GM19467 (cell line): ENCODE data around the gene DPCD.

Source experiments
- ATAC-seq: cut with Tn5 transposase; IDR thresholded peaks from one replicate; pipeline ENCODE4 v1.9.1; 2021; ENCODE audit warnings: mild to moderate bottlenecking, moderate library complexity; ENCODE audit not compliant: unreplicated experiment

Gene DPCD

DNA sequence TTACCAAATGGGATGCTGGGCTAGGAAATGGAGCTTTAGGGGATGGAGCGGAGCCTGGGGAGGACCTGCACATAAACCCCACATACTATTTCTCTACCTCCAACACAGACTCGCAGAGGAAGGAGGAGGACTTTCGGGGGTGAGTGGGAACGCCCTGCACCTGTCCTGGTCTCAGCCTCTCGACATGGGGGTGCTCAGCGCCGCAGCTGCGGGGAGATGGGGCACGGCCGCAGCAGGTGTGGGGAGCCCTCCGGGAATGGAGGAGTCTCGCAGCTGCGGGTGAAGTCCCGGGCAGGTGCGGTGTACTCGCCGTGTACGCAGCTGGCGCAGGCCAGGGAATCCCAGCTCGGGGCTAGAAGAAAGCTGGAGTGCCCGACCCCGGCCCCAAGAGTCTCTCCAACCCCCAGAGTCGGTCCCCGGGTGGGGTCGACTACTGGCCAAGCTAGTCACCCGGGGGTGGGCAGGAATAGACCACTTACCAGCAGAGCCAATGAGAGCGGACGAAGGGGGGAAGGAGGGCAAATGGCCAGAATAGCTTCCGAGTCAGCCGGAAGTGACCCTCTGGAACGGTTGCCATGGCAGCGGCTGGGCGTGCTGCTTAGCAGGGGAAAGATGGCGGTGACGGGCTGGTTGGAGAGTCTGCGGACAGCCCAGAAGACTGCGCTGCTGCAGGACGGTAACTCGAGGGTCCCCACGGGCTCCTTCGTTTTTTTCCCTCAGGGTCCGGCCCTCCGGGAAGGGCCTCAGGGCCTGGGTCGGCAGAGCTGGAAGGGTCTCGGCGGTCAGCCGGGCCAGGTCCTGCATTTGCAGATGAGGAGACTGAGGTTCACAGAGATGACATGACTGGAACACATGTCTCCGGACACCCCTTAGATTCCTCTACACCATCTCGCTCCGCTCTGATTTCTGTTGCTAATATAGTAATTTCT, at the start of gene DPCD, which contains the start of gene POLL:
Gene DPCD, plus strand, starts transcription at position 597 of the 929 bp plus-strand sequence. Its CDS starts 16 bp downstream, at position 613.
Gene POLL, minus strand, starts transcription at position 533 of the 929 bp plus-strand sequence. CDS start 897 bp downstream, outside the sequence.
- ATAC-seq: peak; percentile 89

- ATAC-seq: no peak
Observed at GRCh38 chr10:101538446-101538845, 49.7 kb upstream of the DPCD start.

GRCh38 chr10:101545898-101546297, 42.2 kb upstream of the DPCD start:
- no peak for ATAC-seq

- no peak for ATAC-seq
Observed at GRCh38 chr10:101550965-101551364, 37.2 kb upstream of the DPCD start.

DNA sequence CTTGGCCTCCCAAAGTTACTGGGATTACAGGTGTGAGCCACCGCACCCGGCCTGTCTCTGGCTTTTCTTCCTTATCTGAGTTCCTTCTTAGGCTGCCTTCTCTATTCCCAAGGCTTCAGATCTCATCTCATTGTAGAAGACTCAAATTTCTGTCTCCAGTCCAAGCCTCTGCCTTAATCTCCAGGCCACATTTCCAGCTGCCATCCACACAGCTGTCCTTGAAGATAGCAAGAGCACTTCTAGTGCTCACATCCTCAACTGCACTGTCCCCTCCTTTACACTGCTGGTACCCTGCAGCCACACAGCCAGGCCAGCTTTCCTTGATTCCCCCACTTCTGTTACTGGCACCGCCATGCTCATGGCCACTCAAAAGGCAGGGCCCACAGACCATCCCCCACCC, 35.7 kb upstream of the DPCD start:
- ATAC-seq: no peak

DNA sequence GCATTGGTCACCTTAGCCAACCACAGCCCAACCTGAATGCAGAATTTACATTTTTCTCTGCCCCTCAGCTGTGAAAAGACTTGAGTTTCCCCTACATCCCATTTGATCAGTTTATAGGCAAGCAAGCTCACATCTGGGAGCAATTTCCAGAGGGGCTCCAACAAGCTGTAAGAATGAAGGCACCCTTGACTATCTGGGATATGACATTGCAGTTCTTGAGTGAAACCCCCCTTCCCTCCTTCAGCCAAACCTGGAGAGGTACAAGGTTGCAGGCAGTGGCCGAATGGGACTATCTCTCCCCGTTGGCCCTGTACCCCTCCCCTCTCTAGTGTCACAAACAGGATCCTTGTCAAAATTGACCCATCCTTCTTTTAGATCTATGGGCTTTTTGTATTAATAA, 30.6 kb upstream of the DPCD start:
- no peak for ATAC-seq

DNA sequence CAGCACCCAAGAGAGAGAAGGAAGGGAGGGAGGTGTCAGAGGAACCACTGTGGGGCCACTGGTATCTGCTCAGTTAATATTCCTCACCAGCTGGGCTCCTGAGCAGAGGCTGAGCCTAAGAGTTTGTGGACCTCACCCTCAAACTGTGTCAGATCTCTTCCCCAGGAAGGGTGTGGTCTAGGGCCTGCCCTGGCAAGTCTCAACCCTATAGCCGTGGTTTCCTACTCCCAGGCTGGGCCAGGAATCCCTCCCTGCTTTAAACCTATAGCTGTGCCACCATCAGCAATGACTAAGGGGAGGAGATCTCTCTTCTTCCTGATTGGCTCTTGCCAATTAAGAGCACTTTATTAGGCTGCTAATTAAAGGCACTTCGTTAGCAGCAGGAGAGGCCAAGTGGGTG, 29.9 kb upstream of the DPCD start:
- no peak for ATAC-seq

- ATAC-seq: no peak
Observed at GRCh38 chr10:101558671-101559595, 29.2 kb upstream of the DPCD start.

DNA sequence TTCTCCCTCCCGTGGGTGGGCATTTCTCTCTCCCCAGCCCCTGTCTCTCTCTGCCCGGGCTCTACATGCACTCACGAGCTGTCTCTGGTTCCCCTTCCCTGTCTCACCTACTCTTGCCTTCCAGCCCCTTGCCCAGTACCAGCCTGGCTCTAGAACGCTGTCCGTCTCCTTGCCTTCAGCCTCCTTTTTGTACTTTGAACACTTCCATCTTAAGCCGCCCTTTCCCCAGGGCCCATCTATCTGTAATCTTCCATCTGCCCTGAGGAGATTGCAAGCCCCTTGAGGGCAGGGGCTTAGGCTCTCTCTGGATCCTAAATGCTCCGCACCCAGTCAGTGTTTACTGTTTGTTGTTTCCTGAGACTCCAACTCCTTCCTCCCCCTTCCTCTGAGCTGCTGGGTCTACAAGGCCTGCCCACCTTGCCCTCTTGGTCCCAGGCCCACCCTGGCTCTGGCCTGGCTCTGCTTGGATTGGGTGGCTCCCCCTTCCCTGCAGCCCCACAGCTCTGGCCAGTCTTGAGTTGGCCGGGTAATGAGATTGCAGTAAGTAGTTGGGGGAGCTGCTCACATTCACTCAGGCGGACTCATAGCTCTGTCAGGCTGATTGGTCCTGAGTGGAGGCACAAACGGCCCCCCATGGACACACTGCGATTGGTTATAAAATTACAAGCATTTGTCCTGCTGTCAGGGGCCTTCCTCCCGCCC, 28.4 kb upstream of the DPCD start:
- no peak for ATAC-seq

DNA sequence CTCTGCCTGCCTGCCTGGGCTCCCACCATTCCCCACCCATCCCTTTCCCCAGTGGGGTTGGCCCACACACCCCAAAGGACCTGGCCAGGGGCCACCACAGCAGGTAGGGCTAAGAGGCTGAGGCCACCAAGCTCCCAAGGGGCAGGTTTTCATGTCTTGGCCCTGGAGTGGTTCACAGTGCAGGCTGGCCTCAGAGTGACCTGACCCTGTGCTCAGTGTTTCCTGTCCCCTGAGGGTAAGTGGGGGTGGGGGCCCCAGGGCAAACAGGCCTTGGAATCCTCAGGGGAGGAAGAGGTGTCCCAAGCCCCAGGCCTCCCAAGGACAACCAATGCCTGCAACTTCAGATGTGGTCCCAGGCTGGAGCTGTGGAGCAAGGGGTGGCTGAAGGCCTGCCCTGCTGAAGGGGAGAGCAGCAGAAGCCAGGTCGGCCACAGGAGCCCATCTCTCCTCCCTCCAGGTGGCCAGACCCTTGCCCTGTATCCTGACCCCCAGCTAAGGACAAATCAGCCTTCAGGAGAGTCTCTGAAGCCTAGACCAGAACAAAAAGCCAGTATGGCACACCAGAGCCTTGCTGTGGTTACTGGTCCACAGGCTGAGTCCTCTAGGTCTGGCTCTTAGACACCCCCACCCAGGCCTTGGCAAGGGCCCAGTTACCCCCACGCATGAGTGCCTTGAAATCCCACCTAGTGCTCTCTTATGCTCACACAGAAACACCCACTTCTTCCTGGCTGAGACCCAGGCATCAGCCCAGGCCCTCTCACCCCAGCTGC, 27.6 kb upstream of the DPCD start:
- ATAC-seq: no peak

GRCh38 chr10:101561068-101561915, 26.8 kb upstream of the DPCD start:
- ATAC-seq: no peak

- no peak for ATAC-seq
Observed at GRCh38 chr10:101562231-101562630, 25.9 kb upstream of the DPCD start.

GRCh38 chr10:101563007-101563406, 25.1 kb upstream of the DPCD start:
- no peak for ATAC-seq

GRCh38 chr10:101563497-101564040, 24.6 kb upstream of the DPCD start:
- ATAC-seq: no peak

GRCh38 chr10:101564490-101564991, 23.6 kb upstream of the DPCD start:
- ATAC-seq: no peak

GRCh38 chr10:101565370-101565900, 22.7 kb upstream of the DPCD start:
- ATAC-seq: no peak

- ATAC-seq: no peak
Observed at GRCh38 chr10:101565936-101566332, 22.2 kb upstream of the DPCD start.
